HG02678 (cell line): ENCODE data around the gene PRKG2.
"Not testable (repeated sequence)": the region's sequence is repeated elsewhere in the genome, so short reads cannot be mapped to it uniquely, and the experiment has no call there.

Experiments used
- ATAC-seq: cut with Tn5 transposase; IDR thresholded peaks from one replicate; pipeline ENCODE4 v1.9.1; 2021; ENCODE audit warnings: mild to moderate bottlenecking, moderate library complexity; ENCODE audit not compliant: unreplicated experiment

The PRKG2 gene

GRCh38 chr4:81164126-81164525, 50.9 kb downstream of the PRKG2 start:
- ATAC-seq: no peak

- no peak for ATAC-seq
These were observed 52.1 kb downstream of the PRKG2 start for GRCh38 chr4:81162752-81163458.

- ATAC-seq: not testable (repeated sequence)
These were observed 61.2 kb downstream of the PRKG2 start for GRCh38 chr4:81153714-81154323.

- no peak for ATAC-seq
These were observed 61.9 kb downstream of the PRKG2 start for GRCh38 chr4:81152839-81153713.

- ATAC-seq: no peak
These were observed 65.0 kb downstream of the PRKG2 start for GRCh38 chr4:81149976-81150375.

GRCh38 chr4:81148576-81148975, 66.4 kb downstream of the PRKG2 start:
- ATAC-seq: no peak

GRCh38 chr4:81146466-81146865, 68.6 kb downstream of the PRKG2 start:
- no peak for ATAC-seq

- no peak for ATAC-seq
These were observed 71.8 kb downstream of the PRKG2 start for GRCh38 chr4:81143183-81143582.

GRCh38 chr4:81142744-81143143, 72.3 kb downstream of the PRKG2 start:
- ATAC-seq: no peak

- no peak for ATAC-seq
These were observed 77.1 kb downstream of the PRKG2 start for GRCh38 chr4:81137894-81138293.

- ATAC-seq: no peak
These were observed 77.6 kb downstream of the PRKG2 start for GRCh38 chr4:81137446-81137845.

GRCh38 chr4:81136161-81136905, 78.7 kb downstream of the PRKG2 start:
- no peak for ATAC-seq

GRCh38 chr4:81135501-81135900, 79.5 kb downstream of the PRKG2 start:
- ATAC-seq: no peak

GRCh38 chr4:81131563-81131962, 83.5 kb downstream of the PRKG2 start:
- no peak for ATAC-seq

GRCh38 chr4:81131066-81131465, 84.0 kb downstream of the PRKG2 start:
- no peak for ATAC-seq

- ATAC-seq: no peak
These were observed 84.5 kb downstream of the PRKG2 start for GRCh38 chr4:81130569-81130968.

GRCh38 chr4:81120055-81120454, 95.0 kb downstream of the PRKG2 start:
- no peak for ATAC-seq

- no peak for ATAC-seq
These were observed 96.9 kb downstream of the PRKG2 start for GRCh38 chr4:81118086-81118485.

- ATAC-seq: no peak
These were observed 98.5 kb downstream of the PRKG2 start for GRCh38 chr4:81116566-81116965.

GRCh38 chr4:81113024-81113423, 102.0 kb downstream of the PRKG2 start:
- no peak for ATAC-seq

- no peak for ATAC-seq
These were observed 105.7 kb downstream of the PRKG2 start for GRCh38 chr4:81109356-81109755.
